HG03469 (cell line): ENCODE data around the gene KLC1.

Experiments
- ATAC-seq: cut with Tn5 transposase; IDR thresholded peaks from one replicate; pipeline ENCODE4 v1.9.1; 2021; ENCODE audit warnings: mild to moderate bottlenecking, moderate library complexity, moderate number of reproducible peaks; ENCODE audit not compliant: unreplicated experiment

KLC1 gene

DNA sequence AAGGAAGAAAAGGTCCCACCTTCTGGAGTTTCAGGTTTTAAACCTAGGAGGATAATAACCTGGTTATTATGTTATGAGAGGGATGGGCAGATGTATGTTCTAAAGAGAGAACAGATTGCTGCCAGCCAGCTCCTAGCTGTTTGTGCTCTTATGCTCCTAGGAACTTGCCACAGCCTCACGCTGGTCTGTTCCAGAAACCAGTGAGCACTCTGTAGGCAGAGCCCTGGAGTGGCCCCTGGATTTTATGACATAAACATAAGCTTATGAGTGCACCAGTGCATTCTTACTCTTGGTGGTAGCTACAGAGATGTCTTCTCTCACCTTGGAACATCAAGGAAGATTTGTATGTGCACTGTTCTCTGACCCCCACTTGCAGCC, 27.7 kb downstream of the KLC1 start:
- no peak for ATAC-seq

DNA sequence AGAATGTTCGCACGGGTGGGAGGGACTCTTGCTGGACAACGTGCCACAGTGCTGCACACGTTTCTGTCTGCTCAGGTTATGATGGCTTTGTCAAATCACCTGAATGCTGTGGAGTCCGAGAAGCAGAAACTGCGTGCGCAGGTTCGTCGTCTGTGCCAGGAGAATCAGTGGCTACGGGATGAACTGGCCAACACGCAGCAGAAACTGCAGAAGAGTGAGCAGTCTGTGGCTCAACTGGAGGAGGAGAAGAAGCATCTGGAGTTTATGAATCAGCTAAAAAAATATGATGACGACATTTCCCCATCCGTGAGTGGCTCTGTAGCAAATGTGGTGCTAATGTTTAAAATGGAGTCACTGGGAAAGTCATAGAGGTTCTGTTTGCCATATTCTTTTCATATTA, 28.5 kb downstream of the KLC1 start:
- ATAC-seq: no peak

DNA sequence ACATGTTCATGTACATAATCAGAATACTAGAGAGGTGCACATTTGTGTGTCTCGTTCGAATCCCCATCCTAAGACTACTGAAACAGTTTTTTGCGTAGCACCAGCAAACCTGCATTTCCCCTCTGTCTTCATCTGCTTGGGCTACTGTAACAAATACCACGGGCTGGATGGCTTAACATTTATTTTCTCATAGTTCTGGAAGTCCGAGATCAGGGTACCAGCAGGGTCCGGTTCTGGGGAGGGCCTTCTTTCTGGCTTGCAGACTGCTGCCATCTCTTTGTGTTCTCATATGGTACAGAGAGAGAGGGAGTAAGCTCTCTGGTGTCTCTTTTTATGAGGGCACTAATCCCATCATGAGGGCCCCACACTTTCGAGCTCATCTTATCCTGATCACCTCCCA, 30.6 kb downstream of the KLC1 start:
- no peak for ATAC-seq

DNA sequence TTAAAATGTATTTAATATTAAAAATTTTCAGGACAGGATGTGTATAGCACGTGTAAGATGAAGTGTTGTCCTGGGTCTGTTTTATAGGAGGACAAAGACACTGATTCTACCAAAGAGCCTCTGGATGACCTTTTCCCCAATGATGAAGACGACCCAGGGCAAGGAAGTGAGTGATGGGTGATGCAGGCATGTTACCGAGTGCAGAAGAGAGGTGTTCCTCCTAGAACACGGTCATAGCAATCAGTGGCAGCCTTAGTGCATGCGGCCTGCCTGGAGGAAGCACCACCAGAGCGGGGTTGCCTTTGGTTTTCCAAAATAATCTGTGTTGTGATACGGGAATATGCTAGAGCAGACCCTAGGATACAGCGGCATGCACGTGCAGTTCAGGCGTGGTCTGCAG, 33.0 kb downstream of the KLC1 start:
- ATAC-seq: no peak

DNA sequence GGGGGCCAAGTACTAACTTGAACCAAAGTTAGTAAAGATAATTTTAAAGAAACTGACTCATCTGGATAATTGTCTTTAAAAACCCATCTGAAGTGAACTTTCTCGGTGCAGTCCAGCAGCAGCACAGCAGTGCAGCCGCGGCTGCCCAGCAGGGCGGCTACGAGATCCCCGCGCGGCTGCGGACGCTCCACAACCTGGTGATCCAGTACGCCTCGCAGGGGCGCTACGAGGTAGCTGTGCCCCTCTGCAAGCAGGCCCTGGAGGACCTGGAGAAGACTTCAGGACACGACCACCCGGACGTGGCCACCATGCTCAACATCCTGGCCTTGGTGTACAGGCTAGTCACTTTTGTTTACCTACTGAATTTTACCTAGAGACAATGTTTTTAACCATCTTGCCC, 33.6 kb downstream of the KLC1 start:
- ATAC-seq: no peak

DNA sequence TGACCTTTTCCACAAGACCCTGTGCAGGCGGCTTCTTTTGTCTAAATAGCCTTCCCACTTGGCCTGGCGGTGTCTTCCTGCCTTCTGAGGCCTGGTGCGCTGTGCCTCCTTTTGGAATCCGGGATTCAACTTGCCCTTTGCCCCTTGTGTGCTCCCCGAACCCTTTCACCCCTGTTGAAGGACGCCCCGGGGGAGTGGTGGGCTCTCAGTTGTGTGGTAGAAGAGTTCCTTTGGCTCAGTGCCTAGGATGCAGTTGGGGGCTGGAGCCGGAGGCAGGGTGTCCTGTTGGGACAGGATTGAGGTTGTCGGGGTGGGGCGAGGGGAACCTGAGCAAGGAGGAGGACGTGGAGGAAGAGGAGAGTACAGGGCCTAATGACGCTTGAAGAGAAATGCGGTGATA, 34.5 kb downstream of the KLC1 start:
- no peak for ATAC-seq

DNA sequence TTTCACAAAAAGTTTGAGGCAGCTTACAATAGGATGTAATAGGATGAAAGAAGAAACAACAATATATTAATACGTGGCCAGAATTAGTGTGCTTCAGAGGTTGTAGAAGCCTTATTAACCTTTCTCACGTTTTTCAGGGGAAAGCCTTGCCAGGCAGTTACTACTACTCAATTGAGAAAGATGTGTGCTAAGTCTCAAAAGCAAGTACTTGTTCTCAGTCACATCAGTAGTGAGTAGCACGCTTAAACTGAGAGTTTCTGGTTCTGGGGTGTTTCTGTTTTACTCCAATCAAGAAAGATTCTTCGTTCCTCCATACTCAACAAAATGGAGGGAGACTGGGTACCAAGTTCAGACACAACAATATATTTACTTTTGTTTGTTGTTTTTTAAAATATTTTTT, 38.7 kb downstream of the KLC1 start:
- no peak for ATAC-seq

DNA sequence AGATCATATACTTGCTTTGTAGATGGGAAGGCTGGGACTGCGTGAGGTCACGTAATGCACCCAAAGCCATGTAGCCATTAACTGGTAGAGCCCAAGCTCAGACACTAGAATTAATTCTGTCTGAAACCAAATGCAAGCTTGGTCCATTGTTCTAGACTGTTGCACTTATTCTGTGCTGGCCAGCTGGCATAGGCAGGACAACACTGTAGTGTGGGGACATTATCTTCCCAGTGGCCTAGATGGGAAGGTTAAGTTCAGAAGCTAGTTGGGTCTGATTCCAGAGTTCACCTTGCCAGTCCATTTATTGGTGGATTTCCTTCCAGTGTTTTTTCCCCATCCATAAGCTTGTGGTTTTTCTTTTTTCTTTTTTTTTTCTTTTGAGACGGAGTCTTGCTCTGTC, 39.1 kb downstream of the KLC1 start:
- ATAC-seq: no peak

DNA sequence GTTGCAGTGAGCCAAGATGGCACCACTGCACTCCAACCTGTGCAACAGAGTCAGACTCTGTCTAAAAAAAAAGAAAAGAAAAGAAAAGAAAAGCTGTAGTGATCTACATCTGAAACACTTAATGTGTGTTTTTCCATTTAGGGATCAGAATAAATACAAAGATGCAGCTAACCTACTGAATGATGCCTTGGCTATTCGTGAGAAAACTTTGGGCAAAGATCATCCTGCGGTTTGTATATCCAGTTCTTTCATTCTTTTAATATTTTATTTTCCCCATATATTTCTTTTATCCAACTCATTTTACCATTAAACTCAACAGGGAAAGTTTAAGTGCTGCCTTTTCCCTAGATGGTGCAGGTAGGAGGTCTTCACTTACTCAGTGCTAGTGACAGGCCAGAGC, 40.4 kb downstream of the KLC1 start:
- no peak for ATAC-seq

DNA sequence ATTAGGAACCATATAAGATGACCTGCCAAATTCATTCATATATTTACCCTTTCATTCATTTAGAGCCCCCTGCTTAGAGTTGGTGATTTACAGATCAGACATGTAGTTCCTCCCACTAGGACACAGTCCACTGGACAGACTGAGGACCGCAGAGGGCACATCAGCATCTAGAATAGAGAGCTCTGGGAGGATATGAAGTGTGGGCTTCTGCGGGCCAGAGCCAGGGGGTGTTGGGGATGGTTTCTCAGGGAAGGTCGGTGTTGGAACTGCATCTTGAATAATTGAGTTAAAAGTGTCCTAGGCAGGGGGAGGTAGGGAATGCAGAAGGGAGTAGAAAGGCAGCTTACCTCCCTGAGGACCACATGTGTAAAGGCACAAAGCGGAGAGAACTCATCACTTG, 42.9 kb downstream of the KLC1 start:
- no peak for ATAC-seq

DNA sequence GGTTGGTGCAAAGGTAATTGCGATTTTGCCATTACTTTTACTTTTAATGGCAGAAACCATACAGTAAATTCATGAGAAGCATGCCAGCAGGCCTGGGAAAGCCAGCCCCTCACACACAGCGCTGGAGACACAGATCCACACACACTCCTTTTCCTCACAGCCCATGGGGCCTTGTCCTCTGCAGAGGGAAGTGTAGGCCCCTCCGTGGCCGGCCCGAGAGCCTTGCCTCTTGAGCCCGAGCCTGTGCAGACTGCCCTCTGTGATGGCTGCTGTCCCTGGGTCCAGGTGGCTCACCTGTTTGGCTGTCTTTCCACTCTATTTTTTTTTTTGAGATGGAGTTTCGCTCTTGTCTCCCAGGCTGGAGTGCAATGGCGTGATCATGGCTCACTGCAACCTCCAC, 46.9 kb downstream of the KLC1 start:
- no peak for ATAC-seq

DNA sequence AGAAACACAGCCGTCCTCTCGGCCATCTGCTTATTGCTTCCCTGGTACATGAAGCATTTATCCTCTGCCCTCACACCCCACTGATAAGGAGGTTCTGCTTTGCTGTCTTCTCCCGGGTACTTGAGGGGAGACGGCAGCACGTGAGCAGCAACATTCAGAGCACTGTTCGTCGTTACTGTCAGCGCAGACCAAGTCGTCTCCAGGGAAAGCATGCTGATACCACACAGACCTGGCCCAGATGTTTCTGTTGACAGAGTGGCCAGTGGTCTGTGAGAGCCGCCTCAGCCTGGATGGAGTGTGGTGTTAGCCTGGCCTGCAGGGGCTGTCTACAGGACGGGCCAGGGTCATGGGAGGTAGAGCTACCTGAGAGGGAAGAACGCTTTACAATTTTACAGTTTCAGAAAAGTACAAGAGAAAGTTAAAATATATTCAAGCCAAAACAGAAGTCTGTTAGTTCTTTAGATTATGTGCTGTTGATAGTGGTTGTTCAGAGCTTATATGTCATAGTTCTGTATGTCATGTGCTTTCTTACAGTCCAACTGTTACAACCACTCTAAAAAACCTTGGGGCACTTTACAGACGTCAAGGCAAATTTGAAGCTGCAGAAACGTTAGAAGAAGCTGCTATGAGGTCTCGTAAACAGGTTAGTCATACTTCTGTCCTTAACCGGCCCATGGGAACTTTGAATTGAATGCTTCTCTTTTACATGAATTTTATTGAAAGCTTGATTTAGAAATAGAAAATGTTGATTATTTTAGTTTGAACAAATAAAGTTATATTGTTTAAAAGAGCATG, 48.1 kb downstream of the KLC1 start:
- ATAC-seq: no peak

DNA sequence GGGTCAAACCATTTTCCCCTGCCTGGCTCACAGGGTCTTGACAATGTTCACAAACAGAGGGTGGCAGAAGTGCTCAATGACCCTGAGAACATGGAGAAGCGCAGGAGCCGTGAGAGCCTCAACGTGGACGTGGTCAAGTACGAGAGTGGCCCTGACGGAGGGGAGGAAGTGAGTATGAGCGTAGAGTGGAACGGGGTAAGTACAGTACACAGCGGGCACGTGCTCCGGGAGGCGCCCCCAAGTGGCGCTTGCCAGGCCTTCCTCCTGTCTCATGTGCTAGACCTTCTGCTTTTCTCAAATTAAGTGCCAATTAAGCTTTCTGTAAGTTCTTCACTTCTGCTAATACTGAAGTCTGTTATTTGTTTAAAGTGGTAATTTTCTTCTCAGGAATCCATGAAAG, 50.3 kb downstream of the KLC1 start:
- ATAC-seq: no peak

DNA sequence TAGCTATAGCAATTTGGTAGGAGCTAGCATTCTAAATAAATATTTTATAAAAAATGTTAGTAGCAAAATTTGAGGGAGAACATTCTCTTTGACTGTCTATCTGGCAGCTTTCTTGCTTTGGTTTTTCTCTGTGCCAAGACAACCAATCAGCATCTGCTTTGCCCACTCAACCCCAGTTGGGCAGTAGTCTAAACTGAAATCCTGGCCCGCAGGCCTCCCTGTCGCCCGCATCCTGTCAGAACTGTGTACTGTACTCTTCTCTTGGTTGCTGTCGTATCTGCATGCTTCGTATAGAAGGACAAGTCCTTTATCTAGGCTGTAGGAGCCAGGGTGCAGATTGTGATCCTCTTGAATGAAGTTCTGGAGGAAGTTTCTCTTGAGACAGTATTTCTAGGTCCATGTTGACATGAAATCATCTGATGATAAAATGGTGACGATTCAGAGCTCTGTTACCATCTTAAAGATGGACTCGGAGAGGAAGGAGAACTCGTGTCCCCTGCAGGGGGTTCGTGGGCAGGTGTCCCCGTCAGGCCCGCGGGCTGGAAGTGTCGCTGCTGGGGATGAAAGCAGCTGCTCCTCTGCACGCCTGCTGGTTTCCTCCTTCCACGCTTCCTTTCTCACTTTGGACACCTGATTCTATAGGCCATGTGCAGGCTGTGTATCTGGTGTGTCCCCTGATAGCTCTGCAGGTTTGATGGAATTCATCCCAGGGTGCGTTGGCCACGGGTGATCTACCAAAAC, 51.6 kb downstream of the KLC1 start:
- ATAC-seq: no peak

DNA sequence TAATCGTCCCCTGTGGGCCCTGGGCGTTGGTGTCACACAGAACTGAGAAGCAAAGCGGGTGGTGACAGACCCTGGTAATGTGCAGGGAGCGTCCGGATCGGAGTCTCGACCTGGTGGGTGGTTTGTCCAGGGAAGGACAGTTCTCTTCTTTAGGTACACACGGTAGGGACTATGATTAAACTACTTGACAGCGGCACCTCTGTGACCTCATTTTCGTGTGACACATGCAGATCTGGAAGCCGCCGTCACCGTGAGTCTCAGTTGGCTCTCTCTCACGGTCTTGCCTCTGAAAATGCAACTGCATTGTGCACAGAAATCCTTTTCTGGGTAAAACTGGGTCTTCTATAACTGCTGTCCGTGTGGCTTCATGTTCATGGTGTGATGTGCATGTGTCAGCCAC, 54.1 kb downstream of the KLC1 start:
- no peak for ATAC-seq

DNA sequence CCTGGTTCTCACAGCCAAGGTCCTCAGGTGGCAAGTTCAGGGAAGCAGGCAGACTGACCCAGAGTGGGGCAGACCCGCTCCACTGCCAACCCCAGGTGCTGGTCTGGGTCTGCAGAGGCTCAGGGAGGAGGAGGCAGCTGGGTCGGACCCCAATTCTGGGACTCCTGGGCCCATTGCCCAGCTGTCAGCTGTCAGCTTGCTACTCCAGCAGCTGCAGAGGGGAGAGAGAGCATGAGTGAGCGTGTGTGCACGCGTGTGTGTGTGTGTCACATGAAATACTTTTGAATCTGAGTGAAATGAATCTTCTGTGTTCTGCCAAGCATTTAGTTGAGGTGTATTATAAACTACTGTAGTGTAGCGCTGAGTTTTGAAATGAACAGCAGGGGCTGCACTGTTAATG, 55.5 kb downstream of the KLC1 start:
- ATAC-seq: no peak

DNA sequence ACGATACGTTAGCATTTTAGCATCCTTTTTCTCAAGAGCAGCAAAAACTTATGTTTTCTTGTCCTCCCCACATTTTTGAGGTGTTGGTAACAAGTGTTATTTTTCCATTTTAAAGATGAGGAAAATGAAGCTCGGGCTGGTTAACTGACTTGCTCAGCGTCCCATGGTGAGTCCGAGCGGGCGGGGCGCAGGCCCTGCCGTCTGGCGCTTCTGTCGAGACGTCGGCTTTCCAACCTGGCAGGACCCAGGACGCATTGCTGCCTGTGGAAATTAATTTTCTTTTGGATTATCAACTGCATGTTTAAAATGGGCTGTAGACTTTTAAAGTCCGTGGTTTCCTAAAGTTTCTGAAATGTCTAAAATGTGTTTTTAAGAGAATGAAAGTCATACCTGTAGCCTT, 55.9 kb downstream of the KLC1 start:
- no peak for ATAC-seq

DNA sequence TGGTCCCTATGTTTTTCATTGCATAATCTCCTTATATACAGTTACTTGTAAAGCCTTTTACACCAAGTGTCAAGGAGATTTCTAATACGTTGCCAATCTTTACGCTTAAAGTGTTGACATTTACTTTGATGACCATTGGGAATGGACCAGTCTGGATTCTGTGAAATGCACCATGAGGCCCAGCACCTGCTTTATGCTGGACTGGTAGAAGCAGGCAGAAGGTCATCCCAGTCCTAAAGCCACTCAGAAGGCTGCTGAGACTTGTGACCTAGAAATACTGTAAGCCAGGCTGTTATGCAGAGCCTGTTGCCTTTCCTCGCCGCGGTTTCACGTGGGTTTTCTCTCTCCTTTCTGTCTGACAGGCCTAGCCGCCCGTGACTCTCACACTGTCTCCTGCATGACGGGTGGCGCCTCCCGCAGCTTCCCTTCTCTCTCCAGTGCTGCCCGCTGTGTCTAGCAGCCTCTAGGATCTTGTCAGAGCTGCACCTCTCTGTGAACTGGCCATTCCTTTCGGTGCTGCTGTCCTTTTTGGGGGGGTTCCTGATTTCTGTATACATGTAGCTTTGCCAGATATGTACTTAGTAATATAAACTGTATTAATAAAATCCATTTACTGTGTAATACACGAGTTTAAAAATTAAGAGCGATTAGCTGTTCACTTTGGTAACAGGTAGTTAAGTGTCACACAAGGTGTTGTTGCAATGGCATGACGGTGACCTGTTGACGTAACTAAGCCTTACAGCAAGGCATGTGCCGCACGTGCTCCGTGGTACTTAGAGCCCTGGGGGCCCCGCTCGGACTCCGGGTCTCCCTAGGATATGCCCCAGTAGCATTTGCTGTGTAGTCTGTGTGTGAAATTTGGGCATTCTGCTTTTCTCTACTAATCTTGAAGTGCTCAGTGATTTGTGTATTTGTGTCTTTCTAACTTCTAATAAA, 56.5 kb downstream of the KLC1 start:
- no peak for ATAC-seq

DNA sequence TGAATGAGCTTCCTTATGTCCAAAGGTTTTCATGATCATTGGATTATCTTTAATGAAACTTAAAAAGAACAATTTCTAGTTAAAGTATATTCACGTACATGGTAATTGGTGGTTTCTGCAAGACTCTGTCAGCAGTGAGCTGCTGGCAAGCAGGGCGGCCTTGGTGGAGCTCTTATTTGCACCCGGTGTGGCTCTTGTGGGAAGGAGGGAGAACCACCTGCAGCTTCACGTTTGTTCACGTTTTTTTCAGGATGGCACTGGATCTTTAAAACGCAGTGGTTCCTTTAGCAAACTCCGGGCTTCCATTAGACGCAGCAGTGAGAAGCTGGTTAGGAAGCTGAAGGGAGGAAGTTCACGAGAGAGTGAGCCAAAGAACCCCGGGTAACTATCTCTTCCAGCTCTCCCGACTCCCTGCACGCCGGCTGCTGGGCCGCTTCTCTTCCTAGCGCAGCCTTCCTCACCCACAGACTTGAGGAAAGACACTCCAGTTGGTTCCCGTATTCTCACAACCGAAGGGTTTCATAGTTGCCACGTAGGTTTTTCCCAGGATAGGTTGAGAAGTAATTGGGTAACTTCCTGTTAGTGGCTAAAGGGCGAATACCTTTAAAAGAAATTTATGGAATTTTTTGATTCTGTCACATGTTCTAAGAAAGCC, 57.9 kb downstream of the KLC1 start:
- ATAC-seq: no peak

DNA sequence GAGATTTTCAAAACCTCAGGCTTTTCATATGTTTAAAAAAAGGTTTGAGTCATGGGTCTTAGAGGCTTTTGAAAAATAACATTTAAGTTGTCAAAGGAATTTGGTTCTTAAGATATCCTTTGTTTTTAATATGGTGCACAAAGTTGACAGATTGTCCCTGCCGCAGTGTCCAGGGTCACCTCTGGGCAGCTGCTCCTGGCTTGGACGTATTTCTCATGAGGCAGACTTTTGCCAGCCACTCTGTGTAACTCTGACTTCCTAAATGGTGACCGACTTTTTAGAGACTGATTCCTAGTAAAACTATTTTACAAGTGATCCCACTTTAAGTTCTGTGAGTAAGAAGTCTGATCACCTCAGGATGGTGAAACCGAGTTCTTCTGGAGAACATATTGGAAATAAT, 58.7 kb downstream of the KLC1 start:
- ATAC-seq: no peak

DNA sequence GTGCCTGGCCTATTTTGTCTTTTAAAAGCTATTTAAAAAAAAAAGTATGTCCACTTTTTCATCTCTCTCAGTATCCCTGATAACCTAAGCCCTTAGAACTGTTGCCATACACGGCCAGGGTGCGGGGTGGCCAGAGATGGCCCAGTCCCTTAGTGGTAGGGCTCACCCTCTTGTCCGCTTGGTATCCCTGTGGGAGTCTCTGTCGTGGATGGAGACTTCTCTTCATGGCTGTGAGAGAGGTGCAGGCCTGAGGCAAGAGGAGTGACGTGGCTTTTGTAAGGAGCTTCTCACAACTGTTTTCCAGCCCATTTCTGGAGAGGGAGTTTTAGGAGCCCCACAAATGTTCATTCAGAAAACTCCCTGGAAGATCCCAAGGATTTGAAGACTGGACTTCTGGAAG, 59.4 kb downstream of the KLC1 start:
- no peak for ATAC-seq
